Tibial nerve (tissue), 4 donors: ENCODE results near the gene SREBF2.

Experiments used
- EP300 ChIP-seq, 2 donors: sonication (generic); formaldehyde crosslinking; IDR thresholded peaks; one replicate each; pipeline ENCODE4 v1.6.1; 2017; ENCODE audit warnings: antibody characterized with exemption in 2 of 2, mild to moderate bottlenecking in 1 of 2
- POLR2A ChIP-seq, 2 donors: fragments of 450-650 bp; IDR thresholded peaks; one replicate each; pipeline ENCODE4 v1.6.1; 2017; ENCODE audit warnings: antibody characterized with exemption in 2 of 2, mild to moderate bottlenecking in 2 of 2, moderate library complexity in 2 of 2
- TF ChIP-seq, protein P1 (sequence below), 5 experiments: fragments of 200-600 bp in 3 of 5; fragments of 450-650 bp in 2 of 5; sonication (generic) in 3 of 5; IDR thresholded peaks; one replicate each; pipeline ENCODE4 v1.5.1; 2016 to 2019; ENCODE audit warnings: antibody characterized with exemption in 5 of 5, mild to moderate bottlenecking in 3 of 5, moderate library complexity in 2 of 5

DNA sequence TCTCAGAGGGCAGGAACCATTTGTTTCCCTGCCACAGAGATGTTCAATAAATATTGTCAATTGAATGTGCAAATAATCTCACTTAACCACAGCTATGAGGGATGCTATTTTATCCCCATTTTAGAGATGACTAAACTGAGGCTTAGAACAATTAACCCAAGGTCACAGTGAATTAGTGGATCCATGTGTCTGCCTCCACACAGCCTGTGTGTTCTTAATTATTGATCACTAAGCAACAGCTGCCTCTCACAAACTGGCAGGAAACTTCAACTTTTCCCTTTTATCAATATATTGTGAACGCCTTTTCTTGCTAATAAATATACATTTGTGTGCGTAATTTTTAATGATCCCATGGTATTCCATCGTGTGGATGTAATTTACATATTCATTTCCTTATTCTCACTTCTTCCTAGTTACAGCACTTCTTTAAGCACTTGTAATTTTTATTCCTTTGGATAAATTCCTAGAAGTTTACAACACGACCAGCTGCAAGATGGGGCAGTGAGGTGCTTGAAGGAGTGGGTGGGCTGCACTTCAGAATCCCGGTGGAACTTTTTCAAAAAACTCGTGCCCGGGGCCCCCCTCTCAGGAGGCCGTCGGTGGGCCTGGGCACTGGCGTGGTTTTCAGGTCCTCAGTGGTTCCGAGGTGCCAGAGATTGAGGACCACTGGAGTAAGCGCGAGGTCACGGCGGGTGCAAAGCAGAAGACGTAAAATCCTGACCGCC is 915 bp upstream of the SREBF2 start:
- TF ChIP-seq, protein P1, sequence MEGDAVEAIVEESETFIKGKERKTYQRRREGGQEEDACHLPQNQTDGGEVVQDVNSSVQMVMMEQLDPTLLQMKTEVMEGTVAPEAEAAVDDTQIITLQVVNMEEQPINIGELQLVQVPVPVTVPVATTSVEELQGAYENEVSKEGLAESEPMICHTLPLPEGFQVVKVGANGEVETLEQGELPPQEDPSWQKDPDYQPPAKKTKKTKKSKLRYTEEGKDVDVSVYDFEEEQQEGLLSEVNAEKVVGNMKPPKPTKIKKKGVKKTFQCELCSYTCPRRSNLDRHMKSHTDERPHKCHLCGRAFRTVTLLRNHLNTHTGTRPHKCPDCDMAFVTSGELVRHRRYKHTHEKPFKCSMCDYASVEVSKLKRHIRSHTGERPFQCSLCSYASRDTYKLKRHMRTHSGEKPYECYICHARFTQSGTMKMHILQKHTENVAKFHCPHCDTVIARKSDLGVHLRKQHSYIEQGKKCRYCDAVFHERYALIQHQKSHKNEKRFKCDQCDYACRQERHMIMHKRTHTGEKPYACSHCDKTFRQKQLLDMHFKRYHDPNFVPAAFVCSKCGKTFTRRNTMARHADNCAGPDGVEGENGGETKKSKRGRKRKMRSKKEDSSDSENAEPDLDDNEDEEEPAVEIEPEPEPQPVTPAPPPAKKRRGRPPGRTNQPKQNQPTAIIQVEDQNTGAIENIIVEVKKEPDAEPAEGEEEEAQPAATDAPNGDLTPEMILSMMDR (IDR thresholded peaks at IDR 0.05): no peak
- TF ChIP-seq EP300 (IDR thresholded peaks at IDR 0.05) (no peak), POLR2A (IDR thresholded peaks at IDR 0.05) (no peak)
